H1 (cell line): Measurements from ENCODE around the gene ZNF101. TPM values are rescaled to one million over a fixed set of nuclear protein-coding genes. Genes with fewer than 3 reads are reported as not detected.

ENCODE experiments used
- CTCF ChIA-PET: fragments of 300-600 bp; sonication (Branson Sonifier 250); formaldehyde crosslinking; loops from one replicate; lab custom pipeline; 2021; ENCODE audit not compliant: partially characterized antibody; lab: Charles Lee
- POLR2A ChIA-PET: fragments of 300-600 bp; sonication (Branson Sonifier 250); formaldehyde crosslinking; loops from one replicate; lab custom pipeline; 2021; ENCODE audit warnings: inconsistent platforms; ENCODE audit not compliant: partially characterized antibody; lab: Charles Lee
- DNase-seq, 2 experiments: peaks; one replicate each; pipeline versions ENCODE4 v3.0.0 to v3.0.0-alpha.2; 2010 to 2022; ENCODE audit warnings: low spot score in 2 of 2, low read depth in 1 of 2, mixed read lengths in 1 of 2
- FAIRE-seq: peaks from 2 replicates; lab custom pipeline; 2011; peaks lifted over from hg19 to GRCh38; lab: Jason Lieb, UNC
- H2AFZ ChIP-seq: 2 replicates; pipeline ENCODE4 v1.8.1; 2012; ENCODE audit warnings: low read length, inconsistent platforms
- H2AK5ac ChIP-seq: 2 replicates; pipeline ENCODE4 v1.6.1; 2013; ENCODE audit warnings: low read depth, low read length
- H2BK120ac ChIP-seq: replicated peaks from 2 replicates; pipeline ENCODE3; 2013; ENCODE audit warnings: low read depth, low read length, inconsistent platforms
- H2BK12ac ChIP-seq: 2 replicates; pipeline ENCODE4 v1.6.1; 2013; ENCODE audit warnings: low read depth, low read length
- H2BK15ac ChIP-seq: 2 replicates; pipeline ENCODE4 v1.6.1; 2013; ENCODE audit warnings: low read length
- H2BK20ac ChIP-seq: 2 replicates; pipeline ENCODE4 v1.6.1; 2013; ENCODE audit warnings: low read length
- H2BK5ac ChIP-seq: 2 replicates; pipeline ENCODE4 v1.6.1; 2013; ENCODE audit warnings: low read depth, low read length
- H3K14ac ChIP-seq: 2 replicates; pipeline ENCODE4 v1.6.1; 2013; ENCODE audit warnings: inconsistent platforms; ENCODE audit not compliant: insufficient read length
- H3K18ac ChIP-seq: 2 replicates; pipeline ENCODE4 v1.6.1; 2013; ENCODE audit warnings: low read length; ENCODE audit errors: extremely low read depth
- H3K23ac ChIP-seq: 2 replicates; pipeline ENCODE4 v1.6.1; 2013; ENCODE audit warnings: inconsistent platforms; ENCODE audit not compliant: insufficient read length
- H3K23me2 ChIP-seq: 2 replicates; pipeline ENCODE4 v1.6.1; 2013; ENCODE audit warnings: low read depth, low read length
- H3K27ac ChIP-seq: 2 replicates; pipeline ENCODE4 v1.6.1; 2011; ENCODE audit warnings: low read depth, low read length, inconsistent platforms
- H3K27me3 ChIP-seq, 4 experiments: replicated peaks in 1 of 4; 1 replicate in 1 of 4; 2 replicates in 3 of 4; pipeline versions ENCODE4 v1.6.1 to v1.8.1; 2011 to 2013; ENCODE audit warnings: low read length in 3 of 4, mild to moderate bottlenecking in 3 of 4, inconsistent platforms in 2 of 4, mixed read lengths in 2 of 4, moderate library complexity in 1 of 4; ENCODE audit not compliant: control insufficient read depth in 3 of 4, insufficient read depth in 3 of 4; ENCODE audit errors: extremely low read depth in 1 of 4
- H3K36me3 ChIP-seq, 4 experiments: 2 replicates each; pipeline versions ENCODE4 v1.6.1 to v1.8.1; 2011 to 2013; ENCODE audit warnings: mild to moderate bottlenecking in 4 of 4, low read length in 3 of 4, moderate library complexity in 2 of 4, control low read depth in 1 of 4, inconsistent platforms in 1 of 4; ENCODE audit not compliant: insufficient read depth in 4 of 4, control insufficient read depth in 2 of 4
- H3K4ac ChIP-seq: replicated peaks from 2 replicates; pipeline ENCODE3; 2013; ENCODE audit warnings: low read length, low read depth, mixed read lengths, inconsistent platforms; ENCODE audit not compliant: insufficient read length
- H3K4me1 ChIP-seq, 4 experiments: replicated peaks in 1 of 4; 1 replicate in 1 of 4; 2 replicates in 3 of 4; pipeline versions ENCODE4 v1.6.1 to v1.8.1; 2011 to 2013; ENCODE audit warnings: low read length in 3 of 4, inconsistent platforms in 2 of 4, mixed read lengths in 1 of 4; ENCODE audit not compliant: insufficient read depth in 4 of 4, control insufficient read depth in 3 of 4
- H3K4me2 ChIP-seq, 2 experiments: 2 replicates each; pipeline versions ENCODE4 v1.6.1 to v1.8.1; 2011 to 2013; ENCODE audit warnings: low read depth in 2 of 2, low read length in 2 of 2, control low read depth in 1 of 2, inconsistent platforms in 1 of 2, mild to moderate bottlenecking in 1 of 2; ENCODE audit not compliant: insufficient read depth in 1 of 2
- H3K4me3 ChIP-seq, 4 experiments: fragments of 200-600, 300-600 bp in 1 of 4; sonication (generic), shearing (Covaris generic), sonication (Bioruptor Twin) in 1 of 4; 2 replicates each; pipeline versions ENCODE4 v1.5.1 to v1.8.1; 2011 to 2016; ENCODE audit warnings: low read length in 4 of 4, low read depth in 3 of 4, control low read depth in 2 of 4, inconsistent platforms in 2 of 4, mild to moderate bottlenecking in 2 of 4, mixed read lengths in 1 of 4, moderate library complexity in 1 of 4; ENCODE audit not compliant: insufficient read depth in 2 of 4; ENCODE audit errors: extremely low read depth in 1 of 4
- H3K56ac ChIP-seq: replicated peaks from 2 replicates; pipeline ENCODE3; 2013; ENCODE audit warnings: low read depth, mild to moderate bottlenecking, mixed read lengths, low read length, inconsistent platforms; ENCODE audit not compliant: insufficient read length
- H3K79me1 ChIP-seq: 2 replicates; pipeline ENCODE4 v1.6.1; 2013; ENCODE audit warnings: low read depth, low read length, control low read depth
- H3K79me2 ChIP-seq, 2 experiments: 2 replicates each; pipeline versions ENCODE4 v1.6.1 to v1.8.1; 2012 to 2013; ENCODE audit warnings: low read length in 2 of 2, mild to moderate bottlenecking in 2 of 2, inconsistent platforms in 1 of 2; ENCODE audit not compliant: insufficient read depth in 2 of 2, control insufficient read depth in 1 of 2
- H3K9ac ChIP-seq, 4 experiments: replicated peaks in 1 of 4; 1 replicate in 1 of 4; 2 replicates in 3 of 4; pipeline versions ENCODE4 v1.6.1 to v1.8.1; 2011 to 2013; ENCODE audit warnings: low read depth in 3 of 4, low read length in 3 of 4, control low read depth in 2 of 4, mild to moderate bottlenecking in 2 of 4, moderate library complexity in 2 of 4, inconsistent platforms in 1 of 4; ENCODE audit errors: extremely low read depth in 1 of 4
- H3K9me3 ChIP-seq, 2 experiments: 2 replicates each; pipeline versions ENCODE4 v1.6.1 to v1.8.1; 2012 to 2013; ENCODE audit warnings: mild to moderate bottlenecking in 2 of 2, moderate library complexity in 2 of 2, control low read depth in 1 of 2, inconsistent platforms in 1 of 2, low read depth in 1 of 2, low read length in 1 of 2, mixed read lengths in 1 of 2; ENCODE audit not compliant: insufficient read depth in 2 of 2
- H4K20me1 ChIP-seq, 2 experiments: replicated peaks in 1 of 2; 2 replicates each; pipeline versions ENCODE3 to v1.8.1; 2011 to 2013; ENCODE audit warnings: inconsistent platforms in 2 of 2, low read length in 2 of 2, mild to moderate bottlenecking in 1 of 2; ENCODE audit not compliant: insufficient read depth in 2 of 2, control insufficient read depth in 1 of 2
- H4K5ac ChIP-seq: 2 replicates; pipeline ENCODE4 v1.6.1; 2013; ENCODE audit warnings: low read length, low read depth, mixed read lengths, inconsistent platforms; ENCODE audit not compliant: insufficient read length
- H4K8ac ChIP-seq: 2 replicates; pipeline ENCODE4 v1.8.0; 2013; ENCODE audit warnings: mild to moderate bottlenecking, moderate library complexity, low read length, inconsistent platforms; ENCODE audit not compliant: insufficient read depth; ENCODE audit errors: extremely low read depth
- H4K91ac ChIP-seq: replicated peaks from 2 replicates; pipeline ENCODE3; 2013; ENCODE audit warnings: low read length, mixed read lengths, inconsistent platforms; ENCODE audit not compliant: insufficient read length
- ASH2L ChIP-seq: fragments of 200-600, 300-600 bp; sonication (generic); IDR thresholded peaks from one replicate; pipeline ENCODE4 v1.7.1; 2017; ENCODE audit warnings: low read length
- CEBPB ChIP-seq: IDR thresholded peaks from 2 replicates; pipeline ENCODE4 v1.6.1; 2012; ENCODE audit warnings: low read depth, low read length
- CHD2 ChIP-seq: IDR thresholded peaks from 2 replicates; pipeline ENCODE4 v1.6.1; 2012; ENCODE audit warnings: low read length, improper control_type of control experiment
- KDM4A ChIP-seq: IDR thresholded peaks from one replicate; pipeline ENCODE4 v1.7.1; 2012; ENCODE audit warnings: low read depth, mild to moderate bottlenecking, moderate library complexity, low read length, inconsistent platforms; ENCODE audit not compliant: severe bottlenecking
- POLR2AphosphoS5 ChIP-seq: IDR thresholded peaks from 2 replicates; pipeline ENCODE4 v1.6.1; 2011; ENCODE audit warnings: low read depth, low read length
- POU5F1 ChIP-seq: IDR thresholded peaks from 2 replicates; pipeline ENCODE4 v1.6.1; 2011; ENCODE audit warnings: low read depth, mild to moderate bottlenecking, low read length, moderate library complexity
- ZNF274 ChIP-seq: IDR thresholded peaks from 2 replicates; pipeline ENCODE4 v1.7.0; 2012; ENCODE audit warnings: low read length, borderline replicate concordance; ENCODE audit errors: extremely low read depth
- WGBS, 2 experiments: shearing (Covaris generic) in 1 of 2; methylation state at CpG; one replicate each; pipeline versions ENCODE4 v1.1.6 to v1.1.7; 2013 to 2015; ENCODE audit warnings: low lambda C conversion rate in 2 of 2, mixed read lengths in 2 of 2, inconsistent platforms in 1 of 2, low coverage in 1 of 2, missing lambda C conversion rate in 1 of 2; ENCODE audit not compliant: insufficient replicate concordance in 2 of 2, insufficient coverage in 1 of 2, insufficient read length in 1 of 2; ENCODE audit errors: extremely low coverage in 1 of 2, missing lambda C conversion rate in 1 of 2; 5-methylcytosine and 5-hydroxymethylcytosine counted together
- polyA plus RNA-seq, 7 experiments: library from polyadenylated mRNA; depleted of rRNA in 3 of 7; stranded (reverse) in 5 of 7; unstranded in 2 of 7; fragments of >200 nt in 5 of 7; fragments of 200-250 nt in 2 of 7; gene quantifications; 1 replicate in 5 of 7; 2 replicates in 1 of 7; 4 replicates in 1 of 7; pipeline versions ENCODE4 v1.2.1 to v1.2.3, GENCODE V29; 2011 to 2013; ENCODE audit warnings: missing spikeins in 2 of 7, mixed read lengths in 2 of 7
- total RNA-seq: library from RNA; stranded (reverse); fragmentation: NEBNext Ultra II Directional; extraction: Animal tissue kit (Norgen Biotek cat#: 25700); gene quantifications from 2 replicates; pipeline ENCODE4 v1.2.1, GENCODE V29; 2021
- TF ChIP-seq, protein P1 (sequence below): IDR thresholded peaks from 2 replicates; pipeline ENCODE4 v1.6.1; 2012; ENCODE audit warnings: inconsistent platforms
- TF ChIP-seq, protein P2 (sequence below): IDR thresholded peaks from 2 replicates; pipeline ENCODE4 v1.6.1; 2011; ENCODE audit warnings: low read depth, mild to moderate bottlenecking, low read length; ENCODE audit not compliant: insufficient read depth

ZNF101 gene
- total and polyA plus RNA-seq, 2 of the 8 experiments (the other 6 are each of a cell fraction or from before 2014, with no cell fraction given) = 13.0 to 50.9 TPM

DNA sequence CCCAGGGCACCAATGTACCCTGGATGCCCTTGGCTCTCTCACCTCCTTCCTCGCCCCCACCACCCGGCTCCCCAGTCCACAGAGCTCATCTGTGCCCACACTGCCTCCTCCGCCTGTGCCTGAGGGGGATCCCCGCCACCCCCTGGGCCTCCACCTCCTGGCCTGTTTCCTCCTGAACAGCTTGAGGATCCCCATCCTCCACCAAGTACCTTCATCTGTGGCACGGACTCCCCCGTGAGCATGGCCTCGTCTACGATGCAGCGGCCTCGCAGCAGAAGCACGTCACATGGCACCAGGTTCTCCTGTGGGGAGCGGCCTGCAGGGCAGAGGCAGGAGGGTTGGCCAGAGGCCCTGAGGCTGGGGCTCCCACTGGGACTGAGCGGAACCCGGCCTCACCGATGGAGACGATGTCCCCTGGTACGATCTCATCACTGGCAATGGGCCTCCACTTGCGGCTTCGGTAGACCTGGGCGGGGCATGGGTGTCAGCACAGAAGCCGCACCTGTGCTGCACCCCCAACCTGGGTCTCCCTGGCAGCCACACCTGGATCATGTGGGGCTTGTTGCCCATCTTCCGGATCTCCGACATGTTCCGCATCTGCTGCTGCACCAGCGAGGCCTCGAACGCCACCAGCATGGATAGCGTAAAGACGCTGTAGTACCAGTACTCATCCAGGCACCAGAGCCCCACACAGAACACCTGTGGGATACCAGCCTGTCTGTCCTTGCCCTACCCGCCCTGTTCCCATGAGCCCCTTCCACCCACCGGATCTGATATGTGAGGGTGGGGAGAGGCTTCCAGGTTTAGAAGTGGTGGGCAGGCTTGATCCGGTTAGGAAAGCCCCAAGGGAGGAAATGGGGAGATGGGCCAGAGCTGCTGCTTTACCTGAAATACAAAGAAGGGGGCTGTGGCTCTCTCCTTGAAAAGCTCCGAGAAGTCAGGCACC lies 11.9 kb upstream of the ZNF101 start:
- TF ChIP-seq CEBPB (no peak), ZNF274 (no peak), KDM4A (no peak), POLR2AphosphoS5 (no peak), POU5F1 (no peak), CHD2 (no peak), ASH2L (no peak)
- TF ChIP-seq, protein P1, sequence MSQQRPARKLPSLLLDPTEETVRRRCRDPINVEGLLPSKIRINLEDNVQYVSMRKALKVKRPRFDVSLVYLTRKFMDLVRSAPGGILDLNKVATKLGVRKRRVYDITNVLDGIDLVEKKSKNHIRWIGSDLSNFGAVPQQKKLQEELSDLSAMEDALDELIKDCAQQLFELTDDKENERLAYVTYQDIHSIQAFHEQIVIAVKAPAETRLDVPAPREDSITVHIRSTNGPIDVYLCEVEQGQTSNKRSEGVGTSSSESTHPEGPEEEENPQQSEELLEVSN = no peak
- TF ChIP-seq, protein P2, sequence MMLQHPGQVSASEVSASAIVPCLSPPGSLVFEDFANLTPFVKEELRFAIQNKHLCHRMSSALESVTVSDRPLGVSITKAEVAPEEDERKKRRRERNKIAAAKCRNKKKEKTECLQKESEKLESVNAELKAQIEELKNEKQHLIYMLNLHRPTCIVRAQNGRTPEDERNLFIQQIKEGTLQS = no peak
- H3K23me2 ChIP-seq = no peaks in the 10 kb centered on the region
- no peak overlapping the region for H3K4me3 ChIP-seq
- no peak overlapping the region for H2BK12ac ChIP-seq
- no peak overlapping the region for H4K91ac ChIP-seq
- H4K8ac ChIP-seq = peak overlapping the region; percentile 68; the same call in 1 of the 2 replicates
- no peak overlapping the region for H2BK120ac ChIP-seq
- H4K5ac ChIP-seq = no peak overlapping the region
- ChIA-PET CTCF (interaction anchor here (5.0 kb wide), 1 partner anchor 13 kb away, joined by 19 read pairs; the partner anchor contains the start of gene GMIP), POLR2A (interaction anchor here (0.8 to 3.7 kb wide), 3 partner anchors 8 to 29 kb away, joined by 3 to 13 read pairs (median 4); partner anchors contain the start of genes GMIP and LPAR2)
- no peak overlapping the region for H2AK5ac ChIP-seq
- H3K56ac ChIP-seq = no peak overlapping the region
- H3K4ac ChIP-seq = no peak overlapping the region
- H4K20me1 ChIP-seq = peaks cover 6 to 27% of the 10 kb centered on the region in 2 experiments
- no peak overlapping the region for H2BK20ac ChIP-seq
- 94% methylated on average over 33 of the region's 33 CpGs; no CpG with 5 or more reads in 1 of the 2 experiments for WGBS, 2 experiments
- no peak overlapping the region for H2AFZ ChIP-seq
- H3K36me3 ChIP-seq = peaks cover 43 to 80% (median 67%) of the 10 kb centered on the region in 4 experiments
- H3K14ac ChIP-seq = no peak overlapping the region
- no peaks in the 10 kb centered on the region for H3K27me3 ChIP-seq
- no peak overlapping the region for H3K4me2 ChIP-seq
- no peak overlapping the region for H2BK15ac ChIP-seq
- H3K4me1 ChIP-seq = peaks cover 0 to 3% (median 0%) of the 10 kb centered on the region in 4 experiments; a peak in 3 of 7 replicates
- H3K27ac ChIP-seq = no peak overlapping the region
- H3K18ac ChIP-seq = no peak overlapping the region
- peaks cover 7 to 13% of the 10 kb centered on the region in 2 experiments for H3K79me2 ChIP-seq
- DNase-seq (no peak), FAIRE-seq (no peak)
- H3K23ac ChIP-seq = no peak overlapping the region
- no peak overlapping the region for H2BK5ac ChIP-seq
- no peaks in the 10 kb centered on the region for H3K9me3 ChIP-seq
- H3K9ac ChIP-seq = no peak overlapping the region
- H3K79me1 ChIP-seq = peaks cover 14% of the 10 kb centered on the region
